T-cell (primary cell): ENCODE data around the gene IL17REL. TPM values are rescaled to one million over a fixed set of nuclear protein-coding genes. Genes with fewer than 3 reads are reported as not detected.

Experiments
- ATAC-seq, 4 experiments: fragments of 200-7000 bp in 3 of 4; fragments of 150-1000 bp in 1 of 4; cut with Tn5 transposase; replicated peaks in 1 of 4; 1 replicate in 3 of 4; 2 replicates in 1 of 4; pipeline ENCODE4 v1.10.0; 2021; ENCODE audit warnings: moderate library complexity in 3 of 4, mild to moderate bottlenecking in 2 of 4, moderate number of reproducible peaks in 1 of 4
- CTCF ChIA-PET, 2 donors: fragments of 300-600 bp; sonication (Branson Sonifier 250); formaldehyde crosslinking; loops; one replicate each; lab custom pipeline; 2022; ENCODE audit warnings: antibody characterized with exemption in 2 of 2; lab: Charles Lee
- POLR2A ChIA-PET, 2 donors: fragments of 300-600 bp; sonication (Branson Sonifier 250); formaldehyde crosslinking; loops; one replicate each; lab custom pipeline; 2022; ENCODE audit warnings: antibody characterized with exemption in 2 of 2; lab: Charles Lee
- DNase-seq, 35 experiments: peaks; one replicate each; pipeline versions ENCODE4 v3.0.0 to v3.0.0-alpha.2; 2013 to 2023
- H3K27ac ChIP-seq: one replicate; pipeline ENCODE4 v1.5.1; 2013; ENCODE audit warnings: low read length
- H3K27me3 ChIP-seq, 2 experiments: replicated peaks in 1 of 2; 1 replicate in 1 of 2; 2 replicates in 1 of 2; pipeline versions ENCODE4 v1.6.1 to v1.7.0; 2013; ENCODE audit warnings: low read length in 1 of 2, mixed read lengths in 1 of 2; ENCODE audit not compliant: control insufficient read depth in 2 of 2, insufficient read depth in 2 of 2; ENCODE audit errors: extremely low read depth in 1 of 2
- H3K36me3 ChIP-seq, 2 donors: 1 replicate in 1 of 2; 2 replicates in 1 of 2; pipeline versions ENCODE4 v1.6.1 to v1.7.0; 2013; ENCODE audit warnings: low read length in 1 of 2; ENCODE audit not compliant: control insufficient read depth in 2 of 2, insufficient read depth in 1 of 2; ENCODE audit errors: extremely low read depth in 1 of 2
- H3K4me1 ChIP-seq, 2 experiments: 1 replicate in 1 of 2; 2 replicates in 1 of 2; pipeline versions ENCODE4 v1.6.1 to v1.7.0; 2013; ENCODE audit warnings: low read length in 2 of 2, mixed read lengths in 1 of 2; ENCODE audit not compliant: insufficient read depth in 2 of 2, control insufficient read depth in 1 of 2; ENCODE audit errors: extremely low read depth in 1 of 2
- H3K4me3 ChIP-seq, 2 donors: 1 replicate in 1 of 2; 2 replicates in 1 of 2; pipeline versions ENCODE4 v1.5.1 to v1.7.0; 2013; ENCODE audit warnings: mild to moderate bottlenecking in 2 of 2, low read length in 1 of 2, moderate library complexity in 1 of 2; ENCODE audit not compliant: control insufficient read depth in 1 of 2; ENCODE audit errors: extremely low read depth in 1 of 2
- H3K9me3 ChIP-seq: 2 replicates; pipeline ENCODE4 v1.7.0; 2013
- H3K27ac Mint-ChIP-seq, 2 donors: one replicate each; pipeline ENCODE4 v1.8.0; 2020 to 2021; ENCODE audit warnings: mild to moderate bottlenecking in 2 of 2, mixed read lengths in 2 of 2
- H3K27me3 Mint-ChIP-seq, 2 donors: one replicate each; pipeline ENCODE4 v1.8.0; 2021 to 2022; ENCODE audit warnings: mixed read lengths in 2 of 2
- H3K36me3 Mint-ChIP-seq: one replicate; pipeline ENCODE4 v1.8.0; 2021; ENCODE audit warnings: mixed read lengths
- H3K4me1 Mint-ChIP-seq, 3 donors: one replicate each; pipeline ENCODE4 v1.8.0; 2020 to 2022; ENCODE audit warnings: mixed read lengths in 3 of 3, mild to moderate bottlenecking in 1 of 3
- H3K4me3 Mint-ChIP-seq, 3 donors: one replicate each; pipeline ENCODE4 v1.8.0; 2020 to 2022; ENCODE audit warnings: mild to moderate bottlenecking in 3 of 3, mixed read lengths in 3 of 3, moderate library complexity in 3 of 3
- H3K9me3 Mint-ChIP-seq, 3 donors: one replicate each; pipeline ENCODE4 v1.8.0; 2020 to 2022; ENCODE audit warnings: mixed read lengths in 3 of 3
- WGBS: methylation state at CpG from one replicate; pipeline ENCODE4 v1.1.5; 2013; ENCODE audit warnings: missing lambda C conversion rate; ENCODE audit not compliant: insufficient coverage; 5-methylcytosine and 5-hydroxymethylcytosine counted together
- total RNA-seq, 35 experiments: library from RNA in 6 of 35; stranded (reverse) in 6 of 35; fragments of 120-200 nt in 1 of 35; gene quantifications; one replicate each; pipeline versions ENCODE4 v1.2.1 to v1.2.4 and lab custom pipeline; 2013 to 2026

Gene IL17REL
- total RNA-seq, 5 donors from 2014 or later (not counting 1 experiment from before 2014, with no cell fraction given) = 0.10 TPM; not detected in 4

- no peak overlapping the region for H3K27ac Mint-ChIP-seq
- peaks cover 3 to 11% (median 7%) of the 10 kb centered on the region in 3 donors for H3K9me3 Mint-ChIP-seq
- ChIA-PET POLR2A (no interaction called here), CTCF (no interaction called here)
- Histone ChIP-seq H3K27me3 (peaks cover 0 to 48% of the 10 kb centered on the region in 2 experiments), H3K27ac (no peak overlapping the region), H3K36me3 (no peaks in the 10 kb centered on the region), H3K4me1 (peaks cover 0 to 14% of the 10 kb centered on the region in 2 experiments), H3K4me3 (no peak overlapping the region), H3K9me3 (no peaks in the 10 kb centered on the region)
- WGBS = 91% methylated on average over 29 of the region's 29 CpGs
- H3K36me3 Mint-ChIP-seq = no peaks in the 10 kb centered on the region
- peaks cover 7 to 14% (median 10%) of the 10 kb centered on the region in 3 donors for H3K4me1 Mint-ChIP-seq
- peaks cover 10 to 25% of the 10 kb centered on the region in 2 donors for H3K27me3 Mint-ChIP-seq
- no peak for DNase-seq
- no peak overlapping the region for H3K4me3 Mint-ChIP-seq
- no peak for ATAC-seq
These were observed 27.3 kb upstream of the IL17REL start for GRCh38 chr22:50039669-50040443.

GRCh38 chr22:50035976-50036724 lies 23.6 kb upstream of the IL17REL start:
- Histone ChIP-seq H3K4me3 (no peak overlapping the region), H3K4me1 (peaks cover 0 to 14% of the 10 kb centered on the region in 2 experiments), H3K27ac (no peak overlapping the region), H3K9me3 (no peaks in the 10 kb centered on the region), H3K36me3 (no peaks in the 10 kb centered on the region), H3K27me3 (peaks cover 0 to 57% of the 10 kb centered on the region in 2 experiments)
- 84% methylated on average over 23 of the region's 23 CpGs for WGBS
- no peaks in the 10 kb centered on the region for H3K36me3 Mint-ChIP-seq
- ATAC-seq (no peak), DNase-seq (no peak)
- CTCF ChIA-PET = no interaction called here
- H3K9me3 Mint-ChIP-seq = peaks cover 3 to 11% (median 7%) of the 10 kb centered on the region in 3 donors
- no peak overlapping the region for H3K4me3 Mint-ChIP-seq
- peaks cover 0 to 14% of the 10 kb centered on the region in 2 donors for H3K27me3 Mint-ChIP-seq
- peaks cover 0 to 8% (median 0%) of the 10 kb centered on the region in 3 donors for H3K4me1 Mint-ChIP-seq
- no peak overlapping the region for H3K27ac Mint-ChIP-seq
- POLR2A ChIA-PET = no interaction called here

- H3K27ac ChIP-seq = no peak overlapping the region
- H3K4me3 ChIP-seq = no peak overlapping the region
- ATAC-seq = no peak
- Mint-ChIP-seq H3K4me3 (no peak overlapping the region), H3K27ac (no peak overlapping the region), H3K9me3 (peaks cover 3 to 11% (median 7%) of the 10 kb centered on the region in 3 donors), H3K4me1 (peaks cover 0 to 8% (median 0%) of the 10 kb centered on the region in 3 donors), H3K36me3 (no peaks in the 10 kb centered on the region), H3K27me3 (peaks cover 0 to 16% of the 10 kb centered on the region in 2 donors)
- peaks cover 0 to 18% of the 10 kb centered on the region in 2 experiments for H3K4me1 ChIP-seq
- H3K27me3 ChIP-seq = peaks cover 0 to 61% of the 10 kb centered on the region in 2 experiments
- DNase-seq = no peak
- ChIA-PET CTCF (no interaction called here), POLR2A (no interaction called here)
- H3K9me3 ChIP-seq = no peaks in the 10 kb centered on the region
- WGBS = 77% methylated on average over 20 of the region's 24 CpGs
- H3K36me3 ChIP-seq = no peaks in the 10 kb centered on the region
These were observed 22.7 kb upstream of the IL17REL start for GRCh38 chr22:50035131-50035881.

GRCh38 chr22:50034126-50035081 lies 21.8 kb upstream of the IL17REL start:
- Histone ChIP-seq H3K9me3 (no peaks in the 10 kb centered on the region), H3K27me3 (peaks cover 0 to 58% of the 10 kb centered on the region in 2 experiments), H3K27ac (no peak overlapping the region), H3K4me3 (no peak overlapping the region), H3K4me1 (peaks cover 0 to 26% of the 10 kb centered on the region in 2 experiments), H3K36me3 (no peaks in the 10 kb centered on the region)
- ATAC-seq (peak in 1 of 4 experiments; percentile 32), DNase-seq (no peak)
- Mint-ChIP-seq H3K4me1 (peaks cover 0 to 10% (median 0%) of the 10 kb centered on the region in 3 donors), H3K27ac (no peak overlapping the region), H3K4me3 (no peak overlapping the region), H3K36me3 (no peaks in the 10 kb centered on the region), H3K9me3 (peaks cover 3 to 10% (median 5%) of the 10 kb centered on the region in 3 donors), H3K27me3 (peaks cover 0 to 16% of the 10 kb centered on the region in 2 donors)
- 85% methylated on average over 38 of the region's 43 CpGs for WGBS
- ChIA-PET CTCF (interaction anchor here in 1 of 2 donors (0.8 kb wide), 1 partner anchor 103 kb away, joined by 5 read pairs; no protein-coding TSS in a partner anchor), POLR2A (no interaction called here)

- Mint-ChIP-seq H3K27me3 (peaks cover 0 to 17% of the 10 kb centered on the region in 2 donors), H3K4me3 (no peak overlapping the region), H3K27ac (no peak overlapping the region), H3K36me3 (no peaks in the 10 kb centered on the region), H3K4me1 (peaks cover 0 to 13% (median under 1%) of the 10 kb centered on the region in 3 donors), H3K9me3 (peaks cover 0 to under 1% (median 0%) of the 10 kb centered on the region in 3 donors)
- Histone ChIP-seq H3K4me1 (peaks cover 0 to 29% of the 10 kb centered on the region in 2 experiments), H3K27me3 (peaks cover 0 to 61% of the 10 kb centered on the region in 2 experiments), H3K4me3 (no peak overlapping the region), H3K27ac (no peak overlapping the region), H3K36me3 (no peaks in the 10 kb centered on the region), H3K9me3 (no peaks in the 10 kb centered on the region)
- 88% methylated on average over 20 of the region's 23 CpGs for WGBS
- ChIA-PET POLR2A (no interaction called here), CTCF (no interaction called here)
- DNase-seq (no peak), ATAC-seq (no peak)
These were observed 20.5 kb upstream of the IL17REL start for GRCh38 chr22:50032941-50033601.
